Trophoblast cell (in vitro differentiated cells and primary cell): ENCODE measurements around the gene ASAP2.

ENCODE experiments used
- DNase-seq, 2 donors: peaks; one replicate each; pipeline ENCODE4 v3.0.0-alpha.2; 2016
- H2AFZ ChIP-seq: 2 replicates; pipeline ENCODE4 v1.6.1; 2013; ENCODE audit warnings: low read length, moderate library complexity, mild to moderate bottlenecking; ENCODE audit not compliant: insufficient read depth, poor library complexity
- H2AK5ac ChIP-seq: 2 replicates; pipeline ENCODE4 v1.6.1; 2013; ENCODE audit warnings: mild to moderate bottlenecking, low read length
- H2BK120ac ChIP-seq: 2 replicates; pipeline ENCODE4 v1.6.1; 2013; ENCODE audit warnings: low read length, mild to moderate bottlenecking, moderate library complexity; ENCODE audit not compliant: insufficient read depth, poor library complexity
- H2BK12ac ChIP-seq: 2 replicates; pipeline ENCODE4 v1.6.1; 2013; ENCODE audit warnings: mild to moderate bottlenecking, low read length, moderate library complexity
- H2BK5ac ChIP-seq: 2 replicates; pipeline ENCODE4 v1.6.1; 2013; ENCODE audit warnings: low read length, low read depth, moderate library complexity, mild to moderate bottlenecking; ENCODE audit not compliant: poor library complexity
- H3K14ac ChIP-seq: 2 replicates; pipeline ENCODE4 v1.6.1; 2013; ENCODE audit warnings: mild to moderate bottlenecking, low read length
- H3K18ac ChIP-seq: 2 replicates; pipeline ENCODE4 v1.6.1; 2013; ENCODE audit warnings: mild to moderate bottlenecking, low read length
- H3K23ac ChIP-seq: 2 replicates; pipeline ENCODE4 v1.6.1; 2013; ENCODE audit warnings: low read length
- H3K27ac ChIP-seq: 2 replicates; pipeline ENCODE4 v1.5.1; 2013; ENCODE audit warnings: low read depth, mild to moderate bottlenecking, inconsistent platforms, low read length, moderate library complexity
- H3K27me3 ChIP-seq: 2 replicates; pipeline ENCODE4 v1.6.1; 2013; ENCODE audit warnings: inconsistent platforms, mild to moderate bottlenecking, low read length, moderate library complexity; ENCODE audit not compliant: insufficient read depth
- H3K36me3 ChIP-seq, 2 experiments: 1 replicate in 1 of 2; 2 replicates in 1 of 2; pipeline ENCODE4 v1.6.1; 2013; ENCODE audit warnings: low read length in 2 of 2, mild to moderate bottlenecking in 2 of 2, moderate library complexity in 1 of 2; ENCODE audit not compliant: insufficient read depth in 2 of 2, control insufficient read depth in 1 of 2
- H3K4ac ChIP-seq: 2 replicates; pipeline ENCODE4 v1.6.1; 2013; ENCODE audit warnings: low read depth, mild to moderate bottlenecking, low read length, moderate library complexity
- H3K4me1 ChIP-seq, 2 experiments: 1 replicate in 1 of 2; 2 replicates in 1 of 2; pipeline ENCODE4 v1.6.1; 2013; ENCODE audit warnings: low read length in 2 of 2, mild to moderate bottlenecking in 2 of 2, moderate library complexity in 1 of 2; ENCODE audit not compliant: insufficient read depth in 2 of 2, control insufficient read depth in 1 of 2
- H3K4me2 ChIP-seq: 2 replicates; pipeline ENCODE4 v1.6.1; 2013; ENCODE audit warnings: inconsistent platforms, mild to moderate bottlenecking, low read length, moderate library complexity
- H3K4me3 ChIP-seq: 2 replicates; pipeline ENCODE4 v1.5.1; 2013; ENCODE audit warnings: mild to moderate bottlenecking, low read depth, low read length, inconsistent platforms
- H3K79me1 ChIP-seq: one replicate; pipeline ENCODE4 v1.6.1; 2013; ENCODE audit warnings: low read length
- H3K79me2 ChIP-seq: 2 replicates; pipeline ENCODE4 v1.6.1; 2013; ENCODE audit warnings: low read length, mild to moderate bottlenecking; ENCODE audit not compliant: control insufficient read depth, insufficient read depth, poor library complexity
- H3K9ac ChIP-seq: 2 replicates; pipeline ENCODE4 v1.6.1; 2013; ENCODE audit warnings: mild to moderate bottlenecking, low read length
- H3K9me3 ChIP-seq: 2 replicates; pipeline ENCODE4 v1.6.1; 2013; ENCODE audit warnings: low read depth, mild to moderate bottlenecking, control low read depth, inconsistent platforms, low read length; ENCODE audit not compliant: insufficient read depth
- H4K12ac ChIP-seq: 2 replicates; pipeline ENCODE4 v1.6.1; 2013; ENCODE audit warnings: low read depth, mild to moderate bottlenecking, low read length, moderate library complexity
- H4K8ac ChIP-seq: 2 replicates; pipeline ENCODE4 v1.6.1; 2013; ENCODE audit warnings: low read depth, mild to moderate bottlenecking, low read length, moderate library complexity
- H4K91ac ChIP-seq: one replicate; pipeline ENCODE4 v1.6.1; 2013; ENCODE audit warnings: low read depth, mild to moderate bottlenecking, low read length, moderate library complexity
- WGBS: extraction: QIAGEN DNeasy Blood & Tissue Kit; methylation state at CpG from one replicate; pipeline ENCODE4 v1.1.7; 2013; ENCODE audit warnings: missing lambda C conversion rate; ENCODE audit not compliant: insufficient read length, insufficient coverage; ENCODE audit errors: extremely low coverage; 5-methylcytosine and 5-hydroxymethylcytosine counted together

ASAP2 gene

GRCh38 chr2:9197916-9198315 lies 8.7 kb upstream of the ASAP2 start:
- WGBS: no CpG with 5 or more reads among the region's 5 CpGs
- Histone ChIP-seq H3K27ac (no peak overlapping the region), H3K4ac (no peak overlapping the region), H3K14ac (no peak overlapping the region), H4K91ac (no peak overlapping the region), H3K4me1 (peaks cover 0 to 3% of the 10 kb centered on the region in 2 experiments), H4K12ac (no peak overlapping the region), H2AFZ (no peak overlapping the region), H3K4me2 (no peak overlapping the region), H3K27me3 (no peaks in the 10 kb centered on the region), H2BK5ac (no peak overlapping the region), H3K79me1 (no peaks in the 10 kb centered on the region), H3K9me3 (no peaks in the 10 kb centered on the region), H3K4me3 (no peak overlapping the region), H2BK120ac (no peak overlapping the region), H2AK5ac (no peak overlapping the region), H3K23ac (no peak overlapping the region), H4K8ac (no peak overlapping the region), H2BK12ac (no peak overlapping the region), H3K36me3 (no peaks in the 10 kb centered on the region), H3K9ac (no peak overlapping the region), H3K79me2 (no peaks in the 10 kb centered on the region), H3K18ac (no peak overlapping the region)
- DNase-seq: no peak

GRCh38 chr2:9199716-9200632 lies 6.6 kb upstream of the ASAP2 start:
- Histone ChIP-seq H3K4me3 (no peak overlapping the region), H2BK120ac (no peak overlapping the region), H2AK5ac (no peak overlapping the region), H3K9ac (no peak overlapping the region), H2BK5ac (no peak overlapping the region), H4K12ac (no peak overlapping the region), H3K27me3 (no peaks in the 10 kb centered on the region), H3K4me2 (no peak overlapping the region), H2AFZ (no peak overlapping the region), H3K14ac (no peak overlapping the region), H3K27ac (no peak overlapping the region), H2BK12ac (peak overlapping the region; percentile 25), H3K4ac (no peak overlapping the region), H3K36me3 (no peaks in the 10 kb centered on the region), H3K23ac (no peak overlapping the region), H3K79me1 (peaks cover 1% of the 10 kb centered on the region), H3K18ac (no peak overlapping the region), H3K79me2 (no peaks in the 10 kb centered on the region), H3K9me3 (no peaks in the 10 kb centered on the region), H3K4me1 (peaks cover 0 to 3% of the 10 kb centered on the region in 2 experiments), H4K91ac (no peak overlapping the region), H4K8ac (no peak overlapping the region)
- WGBS: no CpG with 5 or more reads among the region's 9 CpGs
- no peak for DNase-seq

DNA sequence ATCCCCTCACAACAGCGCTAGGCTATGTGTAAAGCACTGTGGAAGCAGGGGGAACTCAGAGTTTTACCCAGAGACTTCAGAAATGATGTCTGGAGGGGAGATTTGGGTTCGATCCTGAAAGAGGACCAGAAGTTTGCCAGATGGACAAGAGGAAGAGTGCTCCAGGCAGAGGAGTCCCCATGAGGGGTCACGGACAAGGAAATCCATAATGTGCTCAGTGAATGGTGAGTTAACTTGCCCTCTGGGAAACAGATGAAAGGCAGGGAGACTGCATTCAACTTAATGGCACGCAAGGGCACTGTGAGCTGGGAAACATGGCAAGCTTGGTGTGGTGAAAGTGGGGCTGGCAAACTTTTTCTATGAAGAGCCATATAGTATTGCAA lies 6.0 kb upstream of the ASAP2 start:
- no peak overlapping the region for H4K91ac ChIP-seq
- H3K79me2 ChIP-seq: no peaks in the 10 kb centered on the region
- WGBS: no CpG with 5 or more reads among the region's 4 CpGs

DNA sequence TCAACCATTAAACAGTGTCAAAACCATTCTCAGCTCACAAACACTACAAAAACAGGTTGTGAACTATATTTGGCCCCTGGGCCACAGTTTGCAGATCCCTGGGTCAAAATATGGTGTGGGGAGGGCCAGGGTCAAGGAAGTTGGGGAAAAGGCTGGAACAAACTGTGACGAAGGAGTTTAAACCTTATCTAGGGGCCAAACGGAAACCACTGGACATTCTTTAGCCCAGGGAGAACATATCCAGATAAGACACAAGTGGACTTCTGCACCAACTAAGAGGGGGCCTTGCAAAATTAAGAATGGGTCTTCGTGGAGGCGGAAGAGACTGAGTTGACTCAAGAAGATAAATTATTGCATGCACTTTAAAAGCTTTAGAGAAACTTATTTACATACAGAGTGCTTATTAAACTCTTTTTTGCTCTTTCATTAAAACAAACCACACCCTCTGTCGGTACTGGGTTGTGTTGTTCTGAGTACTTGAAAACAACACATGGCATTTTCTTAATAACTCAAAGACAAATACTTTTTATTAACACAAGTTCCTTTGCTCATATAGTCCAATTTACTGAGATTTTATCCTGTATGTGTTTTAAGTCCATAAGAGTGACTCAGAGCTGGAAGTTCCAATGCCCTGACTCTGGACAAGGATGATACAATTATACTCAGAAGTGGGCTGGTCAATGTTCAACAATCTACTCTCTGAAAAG lies 5.3 kb upstream of the ASAP2 start:
- Histone ChIP-seq H3K23ac (no peak overlapping the region), H3K9ac (no peak overlapping the region)

More for the DNA sequence above, 6.0 kb upstream of the ASAP2 start:
- no peak overlapping the region for H2BK120ac ChIP-seq
- H2BK5ac ChIP-seq: peak overlapping the region; percentile 34
- H3K27ac ChIP-seq: no peak overlapping the region
- no peaks in the 10 kb centered on the region for H3K36me3 ChIP-seq
- H3K9me3 ChIP-seq: no peaks in the 10 kb centered on the region
- H4K12ac ChIP-seq: no peak overlapping the region
- H3K18ac ChIP-seq: no peak overlapping the region
- H3K79me1 ChIP-seq: peaks cover 1% of the 10 kb centered on the region
- peak overlapping the region; percentile 55 for H2AK5ac ChIP-seq
- H3K4me3 ChIP-seq: no peak overlapping the region
- H2BK12ac ChIP-seq: peak overlapping the region; percentile 25
- no peak overlapping the region for H4K8ac ChIP-seq
- H3K14ac ChIP-seq: no peak overlapping the region
- no peak overlapping the region for H3K9ac ChIP-seq
- no peak overlapping the region for H3K4ac ChIP-seq
- H3K4me1 ChIP-seq: peaks cover under 1 to 3% of the 10 kb centered on the region in 2 experiments
- H3K4me2 ChIP-seq: no peak overlapping the region
- no peaks in the 10 kb centered on the region for H3K27me3 ChIP-seq
- no peak for DNase-seq
- no peak overlapping the region for H3K23ac ChIP-seq
- no peak overlapping the region for H2AFZ ChIP-seq

More for the DNA sequence above, 5.3 kb upstream of the ASAP2 start:
- no peak overlapping the region for H3K4ac ChIP-seq
- H3K79me2 ChIP-seq: peaks cover 6% of the 10 kb centered on the region
- no peak overlapping the region for H2AFZ ChIP-seq
- H3K79me1 ChIP-seq: peaks cover 8% of the 10 kb centered on the region
- H3K4me2 ChIP-seq: no peak overlapping the region
- H3K4me1 ChIP-seq: peaks cover 5 to 6% of the 10 kb centered on the region in 2 experiments
- H3K14ac ChIP-seq: no peak overlapping the region
- no peak overlapping the region for H3K18ac ChIP-seq
- H4K8ac ChIP-seq: no peak overlapping the region
- H2AK5ac ChIP-seq: no peak overlapping the region
- no peak overlapping the region for H3K4me3 ChIP-seq
- H2BK12ac ChIP-seq: peak overlapping the region; percentile 61
- no peak overlapping the region for H2BK120ac ChIP-seq
- no peak overlapping the region for H4K12ac ChIP-seq
- no peaks in the 10 kb centered on the region for H3K9me3 ChIP-seq
- H3K27me3 ChIP-seq: no peaks in the 10 kb centered on the region
- WGBS: no CpG with 5 or more reads among the region's 5 CpGs
- no peak overlapping the region for H4K91ac ChIP-seq
- peak in 1 of 2 donors; percentile 67 for DNase-seq
- H3K36me3 ChIP-seq: no peaks in the 10 kb centered on the region
- no peak overlapping the region for H2BK5ac ChIP-seq
- no peak overlapping the region for H3K27ac ChIP-seq
